Transverse colon (tissue), 4 donors: ENCODE data around the gene RPRD2. TPM values are rescaled to one million over a fixed set of nuclear protein-coding genes. Genes with fewer than 3 reads are reported as not detected.
A peak's percentile ranks its signal among the peaks of the same experiment; 100 is the strongest.

Source experiments
- DNase-seq: peaks from one replicate; pipeline ENCODE4 v3.0.0-alpha.2; 2019
- H3K27ac ChIP-seq, 4 donors: fragments of 200-600 bp; sonication (generic); 2 replicates each; pipeline ENCODE4 v1.5.1; 2016 to 2018; ENCODE audit warnings: inconsistent platforms in 4 of 4
- H3K27me3 ChIP-seq: fragments of 200-600 bp; sonication (generic); 2 replicates; pipeline ENCODE4 v1.5.1; 2017; ENCODE audit warnings: inconsistent platforms
- H3K36me3 ChIP-seq, 4 donors: fragments of 200-600 bp; sonication (generic); 2 replicates each; pipeline ENCODE4 v1.5.1; 2017 to 2019; ENCODE audit warnings: inconsistent platforms in 4 of 4
- H3K4me1 ChIP-seq, 4 donors: fragments of 200-600 bp; sonication (generic); 2 replicates each; pipeline ENCODE4 v1.5.1; 2017 to 2020; ENCODE audit warnings: inconsistent platforms in 4 of 4
- H3K4me3 ChIP-seq, 4 donors: fragments of 200-600 bp; sonication (generic); 1 replicate in 1 of 4; 2 replicates in 3 of 4; pipeline versions ENCODE4 v1.5.1 to v1.6.1; 2017 to 2019; ENCODE audit warnings: inconsistent platforms in 4 of 4
- H3K9me3 ChIP-seq, 2 donors: fragments of 200-600 bp; sonication (generic); 2 replicates each; pipeline ENCODE4 v1.5.1; 2017 to 2019; ENCODE audit warnings: inconsistent platforms in 2 of 2
- CTCF ChIP-seq, 5 experiments: fragments of 200-600 bp in 3 of 5; fragments of 450-650 bp in 2 of 5; sonication (generic) in 3 of 5; IDR thresholded peaks; 1 replicate in 2 of 5; 2 replicates in 3 of 5; pipeline ENCODE4 v1.5.1; 2016 to 2017; ENCODE audit warnings: antibody characterized with exemption in 5 of 5, inconsistent platforms in 3 of 5, mild to moderate bottlenecking in 2 of 5, moderate library complexity in 1 of 5
- EP300 ChIP-seq: sonication (generic); formaldehyde crosslinking; IDR thresholded peaks from one replicate; pipeline ENCODE4 v1.6.1; 2017; ENCODE audit warnings: antibody characterized with exemption, low read depth
- POLR2A ChIP-seq: fragments of 450-650 bp; IDR thresholded peaks from one replicate; pipeline ENCODE4 v1.6.1; 2016; ENCODE audit warnings: antibody characterized with exemption, mild to moderate bottlenecking, moderate library complexity
- POLR2AphosphoS5 ChIP-seq, 3 donors: sonication (generic); formaldehyde crosslinking; IDR thresholded peaks; one replicate each; pipeline ENCODE4 v1.6.1; 2016; ENCODE audit warnings: antibody characterized with exemption in 3 of 3
- WGBS, 2 donors: methylation state at CpG; one replicate each; pipeline ENCODE4 v1.1.5; 2018; ENCODE audit warnings: low coverage in 1 of 2; 5-methylcytosine and 5-hydroxymethylcytosine counted together
- in situ Hi-C, 4 donors: fragments of 200-750 bp; cut with MboI; loops; one replicate each; pipeline versions ENCODE4 v1.15.0 to v1.15.1; 2017; ENCODE audit warnings: low sequenced_read_pairs in 3 of 4, low pct_ligation_motif_present in 1 of 4, low pct_unique_long_range_greater_than_20kb in 1 of 4
- intact Hi-C: fragments of 100-400 bp; cut with DNase I; formaldehyde crosslinking; loops from one replicate; pipeline ENCODE4 v1.15.1; 2023; ENCODE audit warnings: low total_unique reads
- total RNA-seq, 4 donors: library from RNA; depleted of rRNA; stranded (reverse); fragments of >200 nt; gene quantifications; one replicate each; pipeline ENCODE4 v1.1.0, GENCODE V29; 2016

RPRD2 gene
- total RNA-seq, 4 donors from 2014 or later: 18.7 to 36.4 (median 26.1) TPM

- no peak for DNase-seq
- intact Hi-C loops (no loop called here), in situ Hi-C loops (no loop called here)
- H3K27me3 ChIP-seq: no peaks in the 10 kb centered on the region
- no peak overlapping the region for H3K27ac ChIP-seq
- TF ChIP-seq CTCF (IDR thresholded peaks at IDR 0.05): no peak
- 97 to 100% methylated on average over 1 to 10 of the region's 10 CpGs for WGBS, 2 donors
- no peaks in the 10 kb centered on the region for H3K9me3 ChIP-seq
- H3K36me3 ChIP-seq: peaks cover 0 to 25% (median 10%) of the 10 kb centered on the region in 4 donors
- H3K4me1 ChIP-seq: no peaks in the 10 kb centered on the region
- no peak overlapping the region for H3K4me3 ChIP-seq
These were observed 134.4 kb downstream of the RPRD2 start for GRCh38 chr1:150498342-150498741.

- in situ Hi-C loops: no loop called here
- Histone ChIP-seq H3K27ac (no peak overlapping the region), H3K9me3 (no peaks in the 10 kb centered on the region), H3K4me3 (no peak overlapping the region), H3K36me3 (peaks cover 0 to 7% (median 0%) of the 10 kb centered on the region in 4 donors), H3K27me3 (no peaks in the 10 kb centered on the region), H3K4me1 (peaks cover 0 to 18% (median 6%) of the 10 kb centered on the region in 4 donors)
- intact Hi-C loops: no loop called here
- TF ChIP-seq CTCF (IDR thresholded peaks at IDR 0.05) (no peak), POLR2A (no peak)
- 84 to 100% methylated on average over 1 to 6 of the region's 6 CpGs for WGBS, 2 donors
- DNase-seq: no peak
These were observed 141.5 kb downstream of the RPRD2 start for GRCh38 chr1:150505431-150505830.

- H3K27ac ChIP-seq: peak within 1 kb of the TSS; percentile 51 to 74 (median 70)
- DNase-seq: peak; percentile 55
- H3K27me3 ChIP-seq: no peaks in the 10 kb centered on the region
- H3K36me3 ChIP-seq: peaks cover 0 to 3% (median 0%) of the 10 kb centered on the region in 4 donors
- peaks cover 0 to 18% (median 6%) of the 10 kb centered on the region in 4 donors for H3K4me1 ChIP-seq
- intact Hi-C loops (no loop called here), in situ Hi-C loops (no loop called here)
- 54 to 56% methylated on average over 4 to 7 of the region's 7 CpGs for WGBS, 2 donors
- no peak for TF ChIP-seq CTCF (IDR thresholded peaks at IDR 0.05)
- no peak for TF ChIP-seq EP300
- peak; percentile 30 for TF ChIP-seq POLR2A
- H3K4me3 ChIP-seq: peak within 1 kb of the TSS in 1 of 4 donors; percentile 12
- no peaks in the 10 kb centered on the region for H3K9me3 ChIP-seq
These were observed 144.2 kb downstream of the RPRD2 start, which contains the start of gene ECM1 for GRCh38 chr1:150507912-150508864. TSS of gene ECM1 (plus strand) at chr1:150508109. CDS start at chr1:150508210, 101 bp downstream.

- in situ Hi-C loops (no loop called here), intact Hi-C loops (no loop called here)
- peaks cover 0 to 3% (median 0%) of the 10 kb centered on the region in 4 donors for H3K36me3 ChIP-seq
- no peaks in the 10 kb centered on the region for H3K27me3 ChIP-seq
- H3K4me3 ChIP-seq: peak overlapping the region in 1 of 4 donors; percentile 12
- H3K27ac ChIP-seq: peak overlapping the region in 3 of 4 donors; percentile 66 to 74 (median 73)
- H3K4me1 ChIP-seq: peaks cover 0 to 18% (median 6%) of the 10 kb centered on the region in 4 donors
- no peaks in the 10 kb centered on the region for H3K9me3 ChIP-seq
- 72 to 75% methylated on average over 3 to 4 of the region's 4 CpGs for WGBS, 2 donors
- no peak for DNase-seq
- TF ChIP-seq POLR2A: no peak
- TF ChIP-seq POLR2AphosphoS5 (IDR thresholded peaks at IDR 0.05): no peak
- TF ChIP-seq EP300: no peak
- TF ChIP-seq CTCF (IDR thresholded peaks at IDR 0.05): no peak
These were observed 145.0 kb downstream of the RPRD2 start for GRCh38 chr1:150508982-150509381.
